Measurements from ENCODE around the gene MYO9A.

DNA sequence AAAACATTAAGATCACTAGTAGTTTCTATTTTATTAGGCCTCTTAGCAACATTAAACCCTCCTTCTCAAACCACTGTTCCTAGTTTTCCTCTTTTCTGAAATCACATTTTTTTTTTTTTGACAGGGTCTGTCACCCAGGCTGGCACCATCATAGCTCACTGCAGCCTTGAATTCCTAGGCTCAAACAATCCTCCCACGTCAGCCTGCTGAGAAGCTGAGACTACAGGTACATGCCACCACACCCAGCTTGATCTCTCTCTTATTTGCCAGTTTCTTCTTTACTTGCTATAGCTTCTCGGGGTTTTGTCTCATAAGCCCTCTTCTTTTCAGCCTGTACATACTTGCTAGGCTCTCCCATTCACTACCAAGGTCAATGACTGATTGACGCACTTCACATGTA is 28.3 kb upstream of the MYO9A start:
- no peak for TF ChIP-seq YY1 (IDR thresholded peaks at IDR 0.05; ENCODE audit: insufficient read depth, insufficient read length)
- no peak for TF ChIP-seq ZNF274 (IDR thresholded peaks at IDR 0.05; ENCODE audit: low read depth, low read length)

Data from NT2/D1 (cell line).